IMR-90 (cell line): Measurements from ENCODE around the gene STAB1. TPM values are rescaled to one million over a fixed set of nuclear protein-coding genes. Genes with fewer than 3 reads are reported as not detected.

Experiments used
- ATAC-seq: fragments of 200-7000 bp; cut with Tn5 transposase; 2 replicates; pipeline ENCODE4 v1.9.1; 2020; ENCODE audit warnings: low read depth, mild to moderate bottlenecking, moderate library complexity
- BruUV-seq: library from RNA; stranded (reverse); fragments of 400-500 nt; replicated peaks from 2 replicates; lab custom pipeline; 2021; lab: Mats Ljungman, UMichigan
- CTCF ChIA-PET: fragments of 300-600 bp; formaldehyde crosslinking; extraction: SDS; loops from one replicate; lab custom pipeline; 2021; ENCODE audit warnings: antibody characterized with exemption; lab: Yijun Ruan, JAX
- POLR2A ChIA-PET: fragments of 300-600 bp; sonication (Branson Sonifier 250); formaldehyde crosslinking; loops from one replicate; lab custom pipeline; 2022; ENCODE audit warnings: antibody characterized with exemption; ENCODE audit not compliant: unreplicated experiment; lab: Charles Lee
- DNase-seq: peaks from one replicate; pipeline ENCODE4 v3.0.0; 2013
- H2AFZ ChIP-seq: replicated peaks from 2 replicates; pipeline ENCODE3; 2013; ENCODE audit warnings: low read length, mild to moderate bottlenecking; ENCODE audit not compliant: poor library complexity
- H2AK5ac ChIP-seq: 2 replicates; pipeline ENCODE4 v1.6.1; 2013; ENCODE audit warnings: low read depth, low read length, inconsistent platforms
- H2AK9ac ChIP-seq: replicated peaks from 2 replicates; pipeline ENCODE3; 2013; ENCODE audit warnings: mild to moderate bottlenecking, low read depth, low read length, moderate library complexity; ENCODE audit not compliant: poor library complexity
- H2BK120ac ChIP-seq: 2 replicates; pipeline ENCODE4 v1.6.1; 2013; ENCODE audit warnings: low read depth, low read length, inconsistent platforms
- H2BK15ac ChIP-seq: 3 replicates; pipeline ENCODE4 v1.6.1; 2013; ENCODE audit warnings: low read depth, low read length, inconsistent platforms
- H2BK20ac ChIP-seq: 2 replicates; pipeline ENCODE4 v1.6.1; 2013; ENCODE audit warnings: low read depth, mild to moderate bottlenecking, inconsistent platforms, low read length, moderate library complexity
- H2BK5ac ChIP-seq: 2 replicates; pipeline ENCODE4 v1.6.1; 2013; ENCODE audit warnings: mild to moderate bottlenecking, low read depth, low read length, inconsistent platforms; ENCODE audit not compliant: poor library complexity, severe bottlenecking
- H3K14ac ChIP-seq: replicated peaks from 2 replicates; pipeline ENCODE4 v1.6.1; 2013; ENCODE audit warnings: low read depth, low read length, inconsistent platforms
- H3K18ac ChIP-seq: 2 replicates; pipeline ENCODE4 v1.6.1; 2013; ENCODE audit warnings: low read depth, low read length, control low read depth
- H3K23ac ChIP-seq: 2 replicates; pipeline ENCODE4 v1.6.1; 2013; ENCODE audit warnings: low read depth, low read length, inconsistent platforms
- H3K27ac ChIP-seq: 2 replicates; pipeline ENCODE4 v1.5.1; 2013; ENCODE audit warnings: mild to moderate bottlenecking, control low read depth, low read length; ENCODE audit not compliant: insufficient read depth
- H3K27me3 ChIP-seq: 2 replicates; pipeline ENCODE4 v1.6.1; 2013; ENCODE audit warnings: low read length; ENCODE audit not compliant: control insufficient read depth, insufficient read depth
- H3K36me3 ChIP-seq: 2 replicates; pipeline ENCODE4 v1.6.1; 2013; ENCODE audit warnings: low read length, mixed read lengths; ENCODE audit not compliant: control insufficient read depth, insufficient read depth
- H3K4ac ChIP-seq: 2 replicates; pipeline ENCODE4 v1.6.1; 2013; ENCODE audit warnings: low read depth, low read length, inconsistent platforms
- H3K4me1 ChIP-seq: 2 replicates; pipeline ENCODE4 v1.6.1; 2013; ENCODE audit warnings: low read length, mixed read lengths; ENCODE audit not compliant: control insufficient read depth, insufficient read depth
- H3K4me2 ChIP-seq: 2 replicates; pipeline ENCODE4 v1.6.1; 2013; ENCODE audit warnings: low read depth, mild to moderate bottlenecking, control low read depth, low read length, moderate library complexity
- H3K4me3 ChIP-seq: 2 replicates; pipeline ENCODE4 v1.5.1; 2013; ENCODE audit warnings: low read depth, mild to moderate bottlenecking, control low read depth, low read length, moderate library complexity; ENCODE audit not compliant: insufficient read depth
- H3K56ac ChIP-seq: 2 replicates; pipeline ENCODE4 v1.6.1; 2013; ENCODE audit warnings: low read length, inconsistent platforms; ENCODE audit not compliant: insufficient read depth; ENCODE audit errors: extremely low read depth
- H3K79me1 ChIP-seq, 2 experiments: 2 replicates each; pipeline ENCODE4 v1.6.1; 2013; ENCODE audit warnings: low read length in 2 of 2, inconsistent platforms in 1 of 2, low read depth in 1 of 2
- H3K9ac ChIP-seq: 2 replicates; pipeline ENCODE4 v1.6.1; 2013; ENCODE audit warnings: low read depth, low read length, control low read depth
- H3K9me1 ChIP-seq: 2 replicates; pipeline ENCODE4 v1.6.1; 2013; ENCODE audit warnings: low read length, inconsistent platforms; ENCODE audit not compliant: insufficient read depth
- H3K9me3 ChIP-seq: 2 replicates; pipeline ENCODE4 v1.6.1; 2013; ENCODE audit warnings: low read length; ENCODE audit not compliant: control insufficient read depth, insufficient read depth
- H4K20me1 ChIP-seq: 2 replicates; pipeline ENCODE4 v1.6.1; 2013; ENCODE audit warnings: low read length, inconsistent platforms; ENCODE audit not compliant: insufficient read depth
- H4K5ac ChIP-seq: 2 replicates; pipeline ENCODE4 v1.6.1; 2013; ENCODE audit warnings: mild to moderate bottlenecking, low read depth, low read length, control low read depth
- H4K8ac ChIP-seq, 2 experiments: 2 replicates each; pipeline ENCODE4 v1.6.1; 2013; ENCODE audit warnings: low read depth in 2 of 2, low read length in 2 of 2, control low read depth in 1 of 2, inconsistent platforms in 1 of 2
- H4K91ac ChIP-seq: 2 replicates; pipeline ENCODE4 v1.6.1; 2013; ENCODE audit warnings: low read depth, low read length, inconsistent platforms; ENCODE audit not compliant: insufficient read depth
- CEBPB ChIP-seq: IDR thresholded peaks from 2 replicates; pipeline ENCODE4 v1.6.1; 2012; ENCODE audit warnings: low read depth, low read length, improper control_type of control experiment
- ELK1 ChIP-seq: fragments of 150-350 bp; IDR thresholded peaks from 2 replicates; pipeline ENCODE4 v1.6.1; 2016; ENCODE audit warnings: low read depth, mild to moderate bottlenecking, low read length, moderate library complexity, borderline replicate concordance
- SMC3 ChIP-seq: fragments of 150-350 bp; IDR thresholded peaks from 2 replicates; pipeline ENCODE4 v1.6.1; 2016; ENCODE audit warnings: low read depth, mild to moderate bottlenecking, antibody characterized with exemption, low read length, moderate library complexity
- WGBS, 2 experiments: methylation state at CpG; one replicate each; pipeline versions ENCODE4 v1.1.5 to v1.1.7; 2013; ENCODE audit warnings: missing lambda C conversion rate in 2 of 2; ENCODE audit not compliant: insufficient read length in 1 of 2; ENCODE audit errors: extremely low coverage in 2 of 2; 5-methylcytosine and 5-hydroxymethylcytosine counted together
- dilution Hi-C: fragments of 300-500 bp; cut with HindIII; formaldehyde crosslinking; loops from one replicate; pipeline ENCODE4 v1.14.3; 2018; ENCODE audit warnings: low sequenced_read_pairs; ENCODE audit not compliant: unreplicated experiment
- in situ Hi-C: fragments of 300-500 bp; cut with MboI; formaldehyde crosslinking; loops from 3 replicates; pipeline ENCODE4 v1.14.3; 2019; ENCODE audit warnings: low sequenced_read_pairs, inconsistent platforms, mixed read lengths
- intact Hi-C: fragments of 100-400 bp; cut with micrococcal nuclease; formaldehyde crosslinking; loops from 2 replicates; pipeline ENCODE4 v1.10.0; 2022
- polyA plus RNA-seq, 3 experiments: library from polyadenylated mRNA; depleted of rRNA; stranded (reverse); fragments of >200 nt; gene quantifications; 2 replicates each; pipeline ENCODE4 v1.2.3, GENCODE V29; 2012; ENCODE audit warnings: low replicate concordance in 1 of 3
- total RNA-seq: library from RNA; depleted of rRNA; stranded (reverse); fragments of >200 nt; gene quantifications from 2 replicates; pipeline ENCODE4 v1.2.3, GENCODE V29; 2012

STAB1 gene
- total and polyA plus RNA-seq, 2 of the 4 experiments (the other 2 are of a cell fraction) = not detected

- peaks cover 27% of the 10 kb centered on the region for H3K9me1 ChIP-seq
- peak overlapping the region; percentile 91 for H2AK5ac ChIP-seq
- no peak for ATAC-seq
- H3K27me3 ChIP-seq = no peaks in the 10 kb centered on the region
- peak overlapping the region; percentile 73; the same call in 1 of the 2 replicates for H4K5ac ChIP-seq
- H3K4ac ChIP-seq = peak overlapping the region; percentile 89; the same call in 1 of the 2 replicates
- H4K91ac ChIP-seq = peak overlapping the region; percentile 60; the same call in 1 of the 2 replicates
- peak; percentile 50; the same call in 1 of the 2 replicates for TF ChIP-seq CEBPB
- TF ChIP-seq ELK1 = no peak
- no peak for TF ChIP-seq SMC3
- H2BK20ac ChIP-seq = no peak overlapping the region
- H3K9ac ChIP-seq = no peak overlapping the region; the same call in 1 of the 2 replicates
- BruUV-seq = no TSS peak
- H3K79me1 ChIP-seq = peaks cover 32 to 80% of the 10 kb centered on the region in 2 experiments
- H2BK5ac ChIP-seq = peak overlapping the region; percentile 47
- intact Hi-C loops = loop anchor here (2.0 kb wide), 1 partner anchor 63 kb away; no protein-coding TSS in a partner anchor
- in situ Hi-C loops = no loop called here
- no peak for DNase-seq
- peak overlapping the region; percentile 30 for H2AK9ac ChIP-seq
- peak overlapping the region; percentile 38; the same call in 1 of the 2 replicates for H2BK120ac ChIP-seq
- no peak overlapping the region for H2BK15ac ChIP-seq
- no peaks in the 10 kb centered on the region for H3K9me3 ChIP-seq
- H3K23ac ChIP-seq = 0 out of 2 replicates have a peak overlapping the region, but pooled peaks have one; percentile 19
- 0% methylated on average over 3 of the region's 9 CpGs; no CpG with 5 or more reads in 1 of the 2 experiments for WGBS, 2 experiments
- peaks cover 4% of the 10 kb centered on the region for H3K36me3 ChIP-seq
- H3K27ac ChIP-seq = no peak overlapping the region
- ChIA-PET POLR2A (interaction anchor here (0.8 kb wide), 1 partner anchor 16 kb away, joined by 3 read pairs; no protein-coding TSS in a partner anchor), CTCF (no interaction called here)
- H3K18ac ChIP-seq = no peak overlapping the region; the same call in 1 of the 2 replicates
- H4K20me1 ChIP-seq = peaks cover 41% of the 10 kb centered on the region
- H3K4me2 ChIP-seq = peak overlapping the region; percentile 90
- dilution Hi-C loops = no loop called here
- no peak overlapping the region for H3K56ac ChIP-seq
- peak overlapping the region; percentile 95 for H2AFZ ChIP-seq
- peak overlapping the region; percentile 24; the same call in 1 of the 2 replicates for H3K4me3 ChIP-seq
- H3K4me1 ChIP-seq = peaks cover 26% of the 10 kb centered on the region
- peak overlapping the region; percentile 46 to 96; a peak in 3 of 4 replicates for H4K8ac ChIP-seq
- H3K14ac ChIP-seq = 0 out of 2 replicates have a peak overlapping the region, but pooled peaks have one; percentile 57
These were observed 40.9 kb downstream of the STAB1 start for GRCh38 chr3:52536112-52536368.
